Nephron progenitor cell (in vitro differentiated cells): ENCODE data around the gene LRP11.

Experiments used
- DNase-seq: peaks from one replicate; pipeline ENCODE4 v3.0.0; 2021
- H3K27ac Mint-ChIP-seq: 2 replicates; pipeline ENCODE4 v1.8.0; 2021; ENCODE audit warnings: mild to moderate bottlenecking, moderate library complexity, mixed read lengths
- H3K27me3 Mint-ChIP-seq: 2 replicates; pipeline ENCODE4 v1.8.0; 2021; ENCODE audit warnings: mild to moderate bottlenecking, low read depth, mixed read lengths; ENCODE audit not compliant: poor library complexity
- H3K36me3 Mint-ChIP-seq: 2 replicates; pipeline ENCODE4 v1.8.0; 2021; ENCODE audit warnings: low read depth, mixed read lengths
- H3K4me1 Mint-ChIP-seq: 2 replicates; pipeline ENCODE4 v1.8.0; 2021; ENCODE audit warnings: mixed read lengths
- H3K4me3 Mint-ChIP-seq: 2 replicates; pipeline ENCODE4 v1.8.0; 2021; ENCODE audit warnings: mild to moderate bottlenecking, moderate library complexity, mixed read lengths
- H3K9me3 Mint-ChIP-seq: 2 replicates; pipeline ENCODE4 v1.8.0; 2021; ENCODE audit warnings: mild to moderate bottlenecking, moderate library complexity, mixed read lengths
- CTCF ChIP-seq: fragments of 200-600 bp; sonication (generic); IDR thresholded peaks from 2 replicates; pipeline ENCODE4 v1.5.0; 2021; ENCODE audit warnings: antibody characterized with exemption

Gene LRP11

GRCh38 chr6:149903938-149904611, 39.9 kb upstream of the LRP11 start:
- no peaks in the 10 kb centered on the region for H3K4me1 Mint-ChIP-seq
- no peak for TF ChIP-seq CTCF
- DNase-seq: no peak
- no peak overlapping the region for H3K27ac Mint-ChIP-seq
- H3K9me3 Mint-ChIP-seq: peaks cover 19% of the 10 kb centered on the region
- H3K4me3 Mint-ChIP-seq: no peak overlapping the region
- H3K36me3 Mint-ChIP-seq: peaks cover 4% of the 10 kb centered on the region
- peaks cover 33% of the 10 kb centered on the region for H3K27me3 Mint-ChIP-seq

- Mint-ChIP-seq H3K27ac (no peak overlapping the region), H3K4me3 (no peak overlapping the region), H3K36me3 (no peaks in the 10 kb centered on the region), H3K4me1 (no peaks in the 10 kb centered on the region), H3K9me3 (no peaks in the 10 kb centered on the region), H3K27me3 (peaks cover 39% of the 10 kb centered on the region)
- DNase-seq: no peak
- no peak for TF ChIP-seq CTCF
Measured at GRCh38 chr6:149901444-149902140, 37.4 kb upstream of the LRP11 start.

GRCh38 chr6:149900620-149901443, 36.7 kb upstream of the LRP11 start:
- Mint-ChIP-seq H3K4me3 (no peak overlapping the region), H3K36me3 (no peaks in the 10 kb centered on the region)
- TF ChIP-seq CTCF: no peak

GRCh38 chr6:149899926-149900619, 35.9 kb upstream of the LRP11 start:
- no peak for DNase-seq
- Mint-ChIP-seq H3K27me3 (peaks cover 50% of the 10 kb centered on the region), H3K36me3 (no peaks in the 10 kb centered on the region), H3K4me3 (no peak overlapping the region), H3K27ac (no peak overlapping the region), H3K9me3 (no peaks in the 10 kb centered on the region), H3K4me1 (peaks cover 7% of the 10 kb centered on the region)
- TF ChIP-seq CTCF: no peak

More at GRCh38 chr6:149900620-149901443, 36.7 kb upstream of the LRP11 start:
- no peak for DNase-seq
- no peak overlapping the region for H3K27ac Mint-ChIP-seq
- H3K27me3 Mint-ChIP-seq: peaks cover 46% of the 10 kb centered on the region
- H3K9me3 Mint-ChIP-seq: no peaks in the 10 kb centered on the region
- peaks cover under 1% of the 10 kb centered on the region for H3K4me1 Mint-ChIP-seq

- Mint-ChIP-seq H3K9me3 (no peaks in the 10 kb centered on the region), H3K27me3 (peaks cover 53% of the 10 kb centered on the region), H3K27ac (no peak overlapping the region), H3K4me1 (peaks cover 7% of the 10 kb centered on the region), H3K36me3 (no peaks in the 10 kb centered on the region), H3K4me3 (no peak overlapping the region)
- no peak for TF ChIP-seq CTCF
- no peak for DNase-seq
Measured at GRCh38 chr6:149899486-149899885, 35.3 kb upstream of the LRP11 start.
